A549 (cell line): ENCODE data around the gene MKNK1. TPM values are rescaled to one million over a fixed set of nuclear protein-coding genes. Genes with fewer than 3 reads are reported as not detected.

Experiments used
- ATAC-seq, 2 experiments: fragments of 200-7000 bp in 1 of 2; fragments of >200 bp in 1 of 2; cut with Nextera tagmentation in 1 of 2; cut with Tn5 transposase in 1 of 2; 3 replicates each; pipeline versions ENCODE4 v1.8.0 to v1.9.1; 2018 to 2020; ENCODE audit warnings: mild to moderate bottlenecking in 1 of 2, moderate library complexity in 1 of 2
- CTCF ChIA-PET: fragments of 300-600 bp; sonication (Branson Sonifier 250); formaldehyde crosslinking; extraction: SDS; loops from one replicate; lab custom pipeline; 2021; ENCODE audit warnings: antibody characterized with exemption, inconsistent platforms; lab: Yijun Ruan, JAX
- POLR2A ChIA-PET: fragments of 350-600 bp; formaldehyde crosslinking; extraction: SDS; loops from one replicate; lab custom pipeline; 2021; ENCODE audit warnings: antibody characterized with exemption, inconsistent platforms; lab: Yijun Ruan, JAX
- DNase-seq, 2 experiments: peaks; one replicate each; pipeline versions ENCODE4 v3.0.0 to v3.0.0-alpha.2; 2011 to 2016; ENCODE audit warnings: low read depth in 1 of 2, low spot score in 1 of 2
- FAIRE-seq: peaks from 2 replicates; lab custom pipeline; 2011; peaks lifted over from hg19 to GRCh38; lab: Jason Lieb, UNC
- H3K27ac ChIP-seq, 2 experiments: fragments of >200 bp; sonication (Bioruptor Twin); formaldehyde crosslinking; 3 replicates each; pipeline ENCODE4 v1.5.1; 2016 to 2017
- H3K4me1 ChIP-seq: fragments of >200 bp; sonication (Bioruptor Twin); formaldehyde crosslinking; 3 replicates; pipeline ENCODE4 v1.6.1; 2016
- H3K4me2 ChIP-seq: fragments of >200 bp; sonication (Bioruptor Twin); formaldehyde crosslinking; 3 replicates; pipeline ENCODE4 v1.6.1; 2016
- H3K4me3 ChIP-seq: fragments of >200 bp; sonication (Bioruptor Twin); formaldehyde crosslinking; 3 replicates; pipeline ENCODE4 v1.5.1; 2016
- H3K9me3 ChIP-seq: fragments of >200 bp; sonication (Bioruptor Twin); formaldehyde crosslinking; 3 replicates; pipeline ENCODE4 v1.6.1; 2016
- CBX2 ChIP-seq: fragments of 200-600 bp; sonication (generic); IDR thresholded peaks from 2 replicates; pipeline ENCODE4 v1.6.1; 2016; ENCODE audit warnings: low read depth, mild to moderate bottlenecking, borderline replicate concordance
- CTCF ChIP-seq: fragments of >200 bp; sonication (Bioruptor Twin); formaldehyde crosslinking; IDR thresholded peaks from 3 replicates; pipeline ENCODE4 v1.5.1; 2016
- EHMT2 ChIP-seq: fragments of 200-600 bp; sonication (generic); IDR thresholded peaks from 2 replicates; pipeline ENCODE4 v1.6.1; 2016; ENCODE audit warnings: antibody characterized with exemption, low read depth, mild to moderate bottlenecking, moderate library complexity
- ELK1 ChIP-seq: fragments of 150-350 bp; IDR thresholded peaks from 2 replicates; pipeline ENCODE4 v1.6.1; 2014; ENCODE audit warnings: low read depth, mild to moderate bottlenecking, low read length
- ESRRA ChIP-seq: fragments of 150-350 bp; IDR thresholded peaks from 2 replicates; pipeline ENCODE4 v1.6.1; 2014; ENCODE audit warnings: mild to moderate bottlenecking, low read length, borderline replicate concordance
- FOSB ChIP-seq: fragments of 250-450 bp; sonication (Bioruptor Pico); IDR thresholded peaks from 2 replicates; pipeline ENCODE4 v1.5.0; 2020; ENCODE audit warnings: mild to moderate bottlenecking, moderate library complexity
- HDAC2 ChIP-seq: fragments of 200-600 bp; sonication (generic); IDR thresholded peaks from 2 replicates; pipeline ENCODE4 v1.6.1; 2016
- HOXA7 ChIP-seq: fragments of 250-450 bp; sonication (Bioruptor Pico); IDR thresholded peaks from 2 replicates; pipeline ENCODE4 v1.5.0; 2020; ENCODE audit warnings: mild to moderate bottlenecking, moderate library complexity
- HOXB13 ChIP-seq: fragments of 250-450 bp; sonication (Bioruptor Pico); IDR thresholded peaks from 2 replicates; pipeline ENCODE4 v1.5.0; 2020; ENCODE audit warnings: low read depth, mild to moderate bottlenecking, moderate library complexity
- KDM1A ChIP-seq: fragments of 200-600 bp; sonication (generic); IDR thresholded peaks from 2 replicates; pipeline ENCODE4 v1.6.1; 2016; ENCODE audit warnings: low read depth, mild to moderate bottlenecking
- MAFK ChIP-seq: fragments of 450-650 bp; IDR thresholded peaks from 2 replicates; pipeline ENCODE4 v1.6.1; 2014; ENCODE audit not compliant: partially characterized antibody
- MAX ChIP-seq: IDR thresholded peaks from 2 replicates; pipeline ENCODE4 v1.6.1; 2012
- NPAS2 ChIP-seq: fragments of 250-450 bp; sonication (Bioruptor Pico); IDR thresholded peaks from 2 replicates; pipeline ENCODE4 v1.8.0; 2022; ENCODE audit warnings: mild to moderate bottlenecking, moderate library complexity, borderline replicate concordance
- POLR2AphosphoS2 ChIP-seq: conservative IDR thresholded peaks from 2 replicates; pipeline ENCODE4 v1.6.1; 2012; ENCODE audit warnings: low read length, improper control_type of control experiment, inconsistent platforms
- RAD21 ChIP-seq, 2 experiments: fragments of >200 bp in 1 of 2; sonication (Bioruptor Twin) in 1 of 2; formaldehyde crosslinking in 1 of 2; IDR thresholded peaks in 1 of 2; conservative IDR thresholded peaks in 1 of 2; 2 replicates in 1 of 2; 3 replicates in 1 of 2; pipeline ENCODE4 v1.6.1; 2012 to 2018; ENCODE audit warnings: inconsistent platforms in 1 of 2
- RCOR1 ChIP-seq: fragments of 150-350 bp; IDR thresholded peaks from 2 replicates; pipeline ENCODE4 v1.6.1; 2014; ENCODE audit warnings: antibody characterized with exemption, low read length, low read depth
- SMC3 ChIP-seq: fragments of >200 bp; sonication (Bioruptor Twin); formaldehyde crosslinking; IDR thresholded peaks from 3 replicates; pipeline ENCODE4 v1.6.1; 2018; ENCODE audit warnings: inconsistent platforms
- USF2 ChIP-seq: fragments of 450-650 bp; IDR thresholded peaks from 2 replicates; pipeline ENCODE4 v1.6.1; 2014; ENCODE audit warnings: antibody characterized with exemption
- ZC3H11A ChIP-seq: fragments of 450-650 bp; IDR thresholded peaks from 2 replicates; pipeline ENCODE4 v1.6.1; 2014; ENCODE audit warnings: antibody characterized with exemption, mild to moderate bottlenecking
- WGBS: methylation state at CpG from one replicate; pipeline ENCODE4 v1.1.6; 2017; ENCODE audit errors: missing lambda C conversion rate; 5-methylcytosine and 5-hydroxymethylcytosine counted together
- polyA plus RNA-seq, 4 experiments: library from polyadenylated mRNA; depleted of rRNA in 3 of 4; stranded (reverse); fragments of >200 nt; fragmentation: RNase III in 1 of 4; extraction: RNeasy Plus Mini Kit Qiagen cat#74134 plus additional on column Dnase treatment in 1 of 4; gene quantifications; 2 replicates in 3 of 4; 3 replicates in 1 of 4; pipeline ENCODE4 v1.2.3, GENCODE V29; 2011 to 2017
- TF ChIP-seq, protein P1 (sequence below): fragments of >200 bp; sonication (Bioruptor Twin); formaldehyde crosslinking; IDR thresholded peaks from 3 replicates; pipeline ENCODE4 v1.6.1; 2016

Gene MKNK1
- polyA plus RNA-seq, 2 of the 4 experiments (the other 2 are of a cell fraction) = 20.8 to 28.4 TPM

DNA sequence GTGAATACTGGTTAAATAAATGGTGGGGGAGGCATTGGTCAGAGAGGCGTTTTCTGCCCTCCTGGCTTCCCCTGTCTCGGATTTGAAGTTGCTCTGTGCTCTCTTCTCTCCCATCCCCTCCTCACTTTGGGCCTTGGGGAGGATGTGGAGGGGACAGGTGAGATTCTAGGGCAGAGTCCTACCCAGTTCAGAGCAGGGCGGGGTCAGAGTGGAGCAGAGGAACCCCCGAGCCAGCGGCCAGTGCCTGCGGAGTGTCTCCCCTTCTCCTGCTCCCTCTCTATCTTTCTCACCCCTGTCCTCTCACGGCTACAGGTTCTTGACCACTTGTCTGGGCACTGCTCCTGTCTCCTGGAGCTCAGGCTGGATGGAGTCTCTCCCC is 60.7 kb downstream of the MKNK1 start:
- H3K4me3 ChIP-seq = no peak overlapping the region
- ChIA-PET POLR2A (no interaction called here), CTCF (interaction anchor here (1.5 to 7.1 kb wide), 3 partner anchors 15 to 96 kb away, joined by 6 to 61 read pairs (median 7); no protein-coding TSS in a partner anchor)
- 64% methylated on average over 7 of the region's 7 CpGs for WGBS
- no peak for ATAC-seq
- no peak overlapping the region for H3K27ac ChIP-seq
- no peaks in the 10 kb centered on the region for H3K9me3 ChIP-seq
- FAIRE-seq = no peak
- H3K4me2 ChIP-seq = no peak overlapping the region
- TF ChIP-seq MAFK = no peak
- TF ChIP-seq KDM1A = no peak
- TF ChIP-seq ESRRA = no peak
- TF ChIP-seq FOSB (CRISPR knock-in tag) = no peak
- no peak for TF ChIP-seq CBX2
- TF ChIP-seq MAX = no peak
- no peak for TF ChIP-seq EHMT2
- TF ChIP-seq USF2 = no peak
- no peak for TF ChIP-seq HOXB13 (CRISPR knock-in tag)
- TF ChIP-seq HDAC2 = no peak
- TF ChIP-seq, all 56 proteins: peak for 0
- DNase-seq = no peak
- H3K4me1 ChIP-seq = peaks cover 3% of the 10 kb centered on the region; the same call in 1 of the 3 replicates

GRCh38 chr1:46539972-46540371 is 64.1 kb downstream of the MKNK1 start:
- H3K27ac ChIP-seq = 0 out of 6 replicates have a peak overlapping the region, but pooled peaks of 1 of the 2 experiments have one; percentile 52
- no peak overlapping the region for H3K4me2 ChIP-seq
- ATAC-seq = peak; percentile 74
- ChIA-PET POLR2A (no interaction called here), CTCF (interaction anchor here (1.2 to 7.1 kb wide), 8 partner anchors 8 to 185 kb away, joined by 3 to 61 read pairs (median 10); no protein-coding TSS in a partner anchor)
- H3K4me1 ChIP-seq = peaks cover 3% of the 10 kb centered on the region; the same call in 1 of the 3 replicates
- H3K4me3 ChIP-seq = no peak overlapping the region
- WGBS = 63% methylated on average over 9 of the region's 9 CpGs
- no peak for FAIRE-seq
- H3K9me3 ChIP-seq = no peaks in the 10 kb centered on the region
- DNase-seq = peak in 1 of 2 experiments; percentile 27
- TF ChIP-seq, protein P1, sequence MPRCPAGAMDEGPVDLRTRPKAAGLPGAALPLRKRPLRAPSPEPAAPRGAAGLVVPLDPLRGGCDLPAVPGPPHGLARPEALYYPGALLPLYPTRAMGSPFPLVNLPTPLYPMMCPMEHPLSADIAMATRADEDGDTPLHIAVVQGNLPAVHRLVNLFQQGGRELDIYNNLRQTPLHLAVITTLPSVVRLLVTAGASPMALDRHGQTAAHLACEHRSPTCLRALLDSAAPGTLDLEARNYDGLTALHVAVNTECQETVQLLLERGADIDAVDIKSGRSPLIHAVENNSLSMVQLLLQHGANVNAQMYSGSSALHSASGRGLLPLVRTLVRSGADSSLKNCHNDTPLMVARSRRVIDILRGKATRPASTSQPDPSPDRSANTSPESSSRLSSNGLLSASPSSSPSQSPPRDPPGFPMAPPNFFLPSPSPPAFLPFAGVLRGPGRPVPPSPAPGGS = no peak
- TF ChIP-seq RAD21 (conservative IDR thresholded peaks at IDR 0.05 in 1 of 2, IDR thresholded peaks at IDR 0.05 in 1 of 2) (no peak), HDAC2 (no peak), RCOR1 (no peak), ELK1 (no peak), SMC3 (no peak), NPAS2 (no peak), ZC3H11A (no peak), HOXA7 (CRISPR knock-in tag) (no peak), CTCF (no peak), POLR2AphosphoS2 (no peak), FOSB (CRISPR knock-in tag) (no peak)
